Fibroblast of villous mesenchyme (primary cell): Measurements from ENCODE around the gene TBC1D22A. TPM values are rescaled to one million over a fixed set of nuclear protein-coding genes. Genes with fewer than 3 reads are reported as not detected.

ENCODE experiments used
- DNase-seq: peaks from one replicate; pipeline ENCODE4 v3.0.0-alpha.2; 2010; ENCODE audit warnings: low read depth
- H3K4me3 ChIP-seq: 2 replicates; pipeline ENCODE4 v1.5.1; 2011; ENCODE audit warnings: low read depth, mild to moderate bottlenecking, low read length
- CTCF ChIP-seq: IDR thresholded peaks from 2 replicates; pipeline ENCODE4 v1.5.1; 2012; ENCODE audit warnings: low read depth, mild to moderate bottlenecking, low read length; ENCODE audit not compliant: insufficient read depth
- total RNA-seq: library from RNA; depleted of rRNA; stranded (reverse); fragments of >200 nt; gene quantifications from 2 replicates; pipeline ENCODE4 v1.2.3, GENCODE V29; 2012

Gene TBC1D22A
- total RNA-seq, 1 donor, result 12.5 TPM

DNA sequence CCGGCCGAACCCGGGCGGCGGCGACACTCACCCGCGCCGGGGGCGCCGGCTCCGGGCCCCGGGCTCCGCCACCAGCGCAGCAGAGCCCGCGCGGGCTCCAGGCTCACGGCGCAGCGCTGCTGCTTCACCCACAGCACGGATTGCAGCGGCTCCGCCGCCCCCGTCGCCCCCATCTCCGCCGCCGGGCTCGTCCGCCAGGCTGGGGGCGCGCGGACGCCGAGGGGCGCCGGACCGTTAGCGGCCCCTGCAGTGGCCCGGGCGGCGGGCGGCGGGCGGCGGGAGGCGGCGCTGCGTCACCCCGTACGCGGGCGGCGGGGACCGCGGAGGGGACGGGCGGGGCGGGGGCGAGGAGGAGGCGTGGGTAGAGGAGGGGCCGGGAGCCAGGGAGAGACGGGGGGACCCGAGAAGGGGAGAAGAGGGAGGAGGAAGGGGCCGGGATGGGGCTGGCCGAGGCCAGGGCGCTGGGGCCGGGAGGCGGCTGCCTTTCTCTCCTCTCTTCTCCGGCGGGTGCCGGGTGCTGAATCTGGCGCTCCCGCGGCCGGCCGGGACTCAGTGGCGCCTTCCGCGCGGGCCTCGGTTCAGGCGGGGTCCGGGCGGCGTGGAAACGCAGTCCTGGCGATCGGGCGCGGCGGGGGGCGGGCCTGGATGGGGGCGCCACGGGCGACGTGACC lies 24.3 kb upstream of the TBC1D22A start, which contains the start of gene CERK:
TSS of gene CERK (minus strand) at position 277 of the 671 bp plus-strand sequence. CDS start at position 173, 104 bp downstream.
- DNase-seq, result peak; percentile 80
- H3K4me3 ChIP-seq, result peak within 1 kb of the TSS; percentile 75
- no peak for TF ChIP-seq CTCF

DNA sequence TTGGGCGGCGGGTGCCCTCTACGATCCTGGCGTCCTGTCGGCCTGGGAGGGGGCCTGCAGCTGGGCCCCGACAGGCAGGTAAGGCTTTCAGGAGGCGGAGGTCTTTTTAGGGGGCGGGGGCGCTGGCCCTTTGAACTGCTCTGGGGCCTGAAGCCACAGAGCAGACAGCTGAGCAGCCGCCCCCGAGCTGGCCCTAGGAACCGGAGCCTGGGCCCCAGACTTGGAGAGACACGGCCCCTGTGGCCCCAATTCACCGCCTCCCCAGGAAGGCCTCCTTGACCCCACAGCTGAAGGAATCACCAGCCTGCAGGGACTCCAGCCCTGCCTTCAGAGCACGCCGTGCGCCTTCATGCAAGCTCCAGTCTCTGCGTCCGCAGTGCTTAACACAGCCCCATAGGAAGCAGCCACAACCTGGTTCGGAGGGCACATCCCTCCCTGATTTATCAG lies 23.8 kb upstream of the TBC1D22A start:
- H3K4me3 ChIP-seq, result peak overlapping the region; percentile 75
- DNase-seq, result peak; percentile 54
- no peak for TF ChIP-seq CTCF

- peak overlapping the region; percentile 75 for H3K4me3 ChIP-seq
- no peak for TF ChIP-seq CTCF
- DNase-seq, result no peak
Observed at GRCh38 chr22:46739094-46739870, 23.2 kb upstream of the TBC1D22A start.

DNA sequence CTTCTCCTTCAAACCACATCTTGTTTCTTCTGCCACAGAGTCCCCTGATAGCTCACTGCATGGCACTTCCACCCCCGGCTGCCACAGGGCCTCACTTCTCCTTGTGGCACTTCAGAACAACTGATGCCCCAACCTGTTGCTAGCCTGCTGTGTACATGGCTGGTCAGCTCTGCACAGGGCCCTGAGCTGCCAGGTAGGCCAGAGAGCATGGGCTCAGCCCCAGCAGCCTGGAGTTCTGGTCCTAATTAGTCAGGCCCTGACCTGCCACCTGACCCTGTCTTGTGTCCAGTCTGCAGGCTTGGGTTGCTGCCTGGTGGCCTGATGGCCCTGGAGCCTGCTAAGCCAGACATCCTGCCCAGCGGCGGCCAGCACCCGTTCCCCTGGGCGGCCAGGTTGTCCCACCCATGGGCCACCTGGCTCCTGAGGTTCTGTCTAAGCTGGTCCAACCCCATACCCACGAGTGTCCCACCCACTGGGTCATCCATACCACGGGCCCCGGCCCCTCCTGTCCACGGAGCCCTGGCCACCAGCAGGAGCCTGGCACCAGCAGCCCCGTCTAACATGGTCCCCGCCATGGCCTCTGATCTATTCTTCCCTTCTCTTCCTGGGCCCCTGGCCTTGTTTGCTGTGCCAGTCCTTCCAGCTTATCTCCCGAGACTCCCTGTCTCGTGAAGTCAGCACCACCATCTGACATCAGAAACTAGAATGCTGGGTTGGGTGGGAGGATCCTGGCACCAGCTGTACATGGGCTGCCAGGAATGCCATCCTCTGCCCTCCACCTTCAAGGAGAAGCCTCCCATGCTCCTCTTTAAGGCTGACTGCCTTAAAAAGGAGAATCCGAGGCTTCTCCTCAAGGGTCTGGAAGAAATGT lies 21.3 kb upstream of the TBC1D22A start:
- no peak overlapping the region for H3K4me3 ChIP-seq
- no peak for TF ChIP-seq CTCF
- no peak for DNase-seq

DNA sequence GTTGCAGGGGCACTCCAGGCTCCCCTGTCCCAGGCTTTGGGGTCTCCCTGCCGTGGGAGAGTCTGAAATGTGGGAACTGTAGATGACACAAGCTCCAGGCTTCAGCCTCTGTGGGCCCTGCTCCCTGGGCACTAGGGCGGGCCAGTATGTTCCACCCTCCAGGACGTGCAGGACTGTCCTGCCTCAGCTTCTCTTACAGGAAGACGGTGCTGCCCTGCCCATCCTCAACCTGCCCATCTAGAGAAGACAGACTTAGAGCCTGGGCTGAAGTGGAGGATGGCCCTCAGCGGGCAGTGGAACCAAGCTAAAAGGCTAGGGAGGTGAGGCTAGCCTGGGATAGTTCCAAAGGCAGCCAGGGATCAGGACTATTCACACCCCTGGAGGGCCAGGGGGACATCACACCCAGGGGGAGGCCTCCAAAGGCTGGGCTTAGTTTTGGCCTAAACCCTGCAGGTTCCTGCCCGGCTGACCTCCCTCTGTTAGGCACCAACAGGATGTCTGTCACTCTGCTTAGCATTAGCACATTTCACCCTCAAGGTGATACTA lies 20.4 kb upstream of the TBC1D22A start:
- no peak overlapping the region for H3K4me3 ChIP-seq
- DNase-seq, result no peak
- TF ChIP-seq CTCF, result no peak

DNA sequence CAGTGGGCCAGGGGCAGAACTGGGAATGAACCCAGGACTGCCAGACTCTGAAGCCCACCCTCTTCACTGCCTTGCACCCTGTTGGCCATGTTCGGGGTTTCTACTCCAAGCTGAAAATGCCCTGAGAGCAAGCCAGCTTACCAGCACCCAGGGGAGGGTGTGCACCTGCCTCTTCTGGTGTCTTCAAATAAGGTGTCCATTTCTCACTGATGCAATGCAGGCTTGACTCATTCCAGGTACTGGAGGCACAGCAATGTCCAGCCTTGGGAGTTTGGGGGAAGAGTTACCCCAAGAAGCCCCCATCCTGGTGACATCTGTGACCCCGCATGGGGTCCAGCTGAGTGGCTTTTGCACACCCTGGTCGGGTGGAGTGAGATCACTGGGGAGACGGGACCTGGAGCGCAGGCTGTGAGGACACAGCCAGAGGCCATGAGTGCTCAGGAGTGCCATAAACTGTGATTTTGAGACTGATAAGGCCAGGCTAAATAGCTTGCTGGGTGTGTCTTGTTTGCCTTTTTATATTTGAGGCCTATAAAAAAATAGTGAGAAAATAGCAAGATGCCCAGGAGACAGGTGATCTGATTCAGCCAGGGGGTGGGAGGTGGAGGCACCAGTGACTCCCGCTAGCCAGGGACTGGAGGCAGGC lies 19.8 kb upstream of the TBC1D22A start:
- H3K4me3 ChIP-seq, result no peak overlapping the region
- DNase-seq, result no peak
- no peak for TF ChIP-seq CTCF
